Fibroblast of mammary gland (primary cell): Measurements from ENCODE around the gene ANK3.

Source experiments
- DNase-seq: peaks from one replicate; pipeline ENCODE4 v3.0.0-alpha.2; 2010; ENCODE audit warnings: low read depth
- H3K4me3 ChIP-seq: 2 replicates; pipeline ENCODE4 v1.5.1; 2011; ENCODE audit warnings: low read depth, mild to moderate bottlenecking, low read length, moderate library complexity; ENCODE audit not compliant: control insufficient read depth
- TF ChIP-seq, protein P1 (sequence below): conservative IDR thresholded peaks from 2 replicates; pipeline ENCODE4 v1.5.1; 2011; ENCODE audit warnings: low read depth, low read length, inconsistent platforms; ENCODE audit not compliant: control insufficient read depth, insufficient read depth

ANK3 gene

GRCh38 chr10:60423920-60424319 lies 34.2 kb upstream of the ANK3 start:
- TF ChIP-seq, protein P1, sequence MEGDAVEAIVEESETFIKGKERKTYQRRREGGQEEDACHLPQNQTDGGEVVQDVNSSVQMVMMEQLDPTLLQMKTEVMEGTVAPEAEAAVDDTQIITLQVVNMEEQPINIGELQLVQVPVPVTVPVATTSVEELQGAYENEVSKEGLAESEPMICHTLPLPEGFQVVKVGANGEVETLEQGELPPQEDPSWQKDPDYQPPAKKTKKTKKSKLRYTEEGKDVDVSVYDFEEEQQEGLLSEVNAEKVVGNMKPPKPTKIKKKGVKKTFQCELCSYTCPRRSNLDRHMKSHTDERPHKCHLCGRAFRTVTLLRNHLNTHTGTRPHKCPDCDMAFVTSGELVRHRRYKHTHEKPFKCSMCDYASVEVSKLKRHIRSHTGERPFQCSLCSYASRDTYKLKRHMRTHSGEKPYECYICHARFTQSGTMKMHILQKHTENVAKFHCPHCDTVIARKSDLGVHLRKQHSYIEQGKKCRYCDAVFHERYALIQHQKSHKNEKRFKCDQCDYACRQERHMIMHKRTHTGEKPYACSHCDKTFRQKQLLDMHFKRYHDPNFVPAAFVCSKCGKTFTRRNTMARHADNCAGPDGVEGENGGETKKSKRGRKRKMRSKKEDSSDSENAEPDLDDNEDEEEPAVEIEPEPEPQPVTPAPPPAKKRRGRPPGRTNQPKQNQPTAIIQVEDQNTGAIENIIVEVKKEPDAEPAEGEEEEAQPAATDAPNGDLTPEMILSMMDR, result no peak
- peak; percentile 48 for DNase-seq
- no peak overlapping the region for H3K4me3 ChIP-seq

- no peak for DNase-seq
- no peak overlapping the region for H3K4me3 ChIP-seq
- TF ChIP-seq, protein P1, result no peak
Measured at GRCh38 chr10:60422809-60423208, 33.1 kb upstream of the ANK3 start.

GRCh38 chr10:60420991-60421894 lies 31.6 kb upstream of the ANK3 start:
- TF ChIP-seq, protein P1, result no peak
- H3K4me3 ChIP-seq, result no peak overlapping the region
- DNase-seq, result no peak

- TF ChIP-seq, protein P1, result no peak
Measured at GRCh38 chr10:60419249-60419648, 29.6 kb upstream of the ANK3 start.

GRCh38 chr10:60417901-60418300 lies 28.2 kb upstream of the ANK3 start:
- TF ChIP-seq, protein P1, result no peak
- H3K4me3 ChIP-seq, result no peak overlapping the region
- no peak for DNase-seq

More at GRCh38 chr10:60419249-60419648, 29.6 kb upstream of the ANK3 start:
- H3K4me3 ChIP-seq, result no peak overlapping the region
- no peak for DNase-seq

- TF ChIP-seq, protein P1, result no peak
- DNase-seq, result peak; percentile 85
- no peak overlapping the region for H3K4me3 ChIP-seq
Measured at GRCh38 chr10:60417024-60417423, 27.3 kb upstream of the ANK3 start.
